ENCODE measurements around the gene SLC25A17.

- TF ChIP-seq POLR2A (IDR thresholded peaks at IDR 0.05) (no peak), CTCF (IDR thresholded peaks at IDR 0.05) (no peak)
Measured at GRCh38 chr22:40723396-40723933, 95.7 kb downstream of the SLC25A17 start.
